Measurements from ENCODE around the gene GOSR2. TPM values are rescaled to one million over a fixed set of nuclear protein-coding genes. Genes with fewer than 3 reads are reported as not detected.

Gene GOSR2
- total RNA-seq, 4 donors from 2014 or later = 37.7 to 44.9 (median 43.8) TPM

GRCh38 chr17:46964315-46965265 is 41.6 kb downstream of the GOSR2 start:
- no peak for TF ChIP-seq POLR2AphosphoS5 (IDR thresholded peaks at IDR 0.05)
- no peak for TF ChIP-seq POLR2A (IDR thresholded peaks at IDR 0.05; ENCODE audit: low read depth)
- no peak for TF ChIP-seq EP300 (IDR thresholded peaks at IDR 0.05)
- no peak for TF ChIP-seq CTCF (IDR thresholded peaks at IDR 0.05)
- 82% methylated on average over 9 of the region's 9 CpGs for WGBS
- Histone ChIP-seq H3K4me3 (no peak overlapping the region), H3K9me3 (no peaks in the 10 kb centered on the region), H3K27ac (replicated peaks in 1 of 4) (no peak overlapping the region), H3K36me3 (peaks cover 0 to 33% (median 15%) of the 10 kb centered on the region in 4 donors), H3K4me1 (no peaks in the 10 kb centered on the region), H3K27me3 (no peaks in the 10 kb centered on the region)
- intact Hi-C loops (cut with DNase I) = no loop called here
- no peak for DNase-seq (ENCODE audit: extremely low spot score)

- no peak for DNase-seq (ENCODE audit: extremely low spot score)
- WGBS = 89% methylated on average over 6 of the region's 6 CpGs
- Histone ChIP-seq H3K9me3 (no peaks in the 10 kb centered on the region), H3K27me3 (no peaks in the 10 kb centered on the region), H3K27ac (replicated peaks in 1 of 4) (no peak overlapping the region), H3K4me3 (no peak overlapping the region), H3K4me1 (no peaks in the 10 kb centered on the region), H3K36me3 (peaks cover 0 to 38% (median 15%) of the 10 kb centered on the region in 4 donors)
- TF ChIP-seq CTCF (IDR thresholded peaks at IDR 0.05) (no peak), EP300 (IDR thresholded peaks at IDR 0.05) (no peak), POLR2AphosphoS5 (IDR thresholded peaks at IDR 0.05) (no peak), POLR2A (IDR thresholded peaks at IDR 0.05; ENCODE audit: low read depth) (no peak)
- intact Hi-C loops (cut with DNase I) = no loop called here
Observed at GRCh38 chr17:46968224-46968834, 45.4 kb downstream of the GOSR2 start.

DNA sequence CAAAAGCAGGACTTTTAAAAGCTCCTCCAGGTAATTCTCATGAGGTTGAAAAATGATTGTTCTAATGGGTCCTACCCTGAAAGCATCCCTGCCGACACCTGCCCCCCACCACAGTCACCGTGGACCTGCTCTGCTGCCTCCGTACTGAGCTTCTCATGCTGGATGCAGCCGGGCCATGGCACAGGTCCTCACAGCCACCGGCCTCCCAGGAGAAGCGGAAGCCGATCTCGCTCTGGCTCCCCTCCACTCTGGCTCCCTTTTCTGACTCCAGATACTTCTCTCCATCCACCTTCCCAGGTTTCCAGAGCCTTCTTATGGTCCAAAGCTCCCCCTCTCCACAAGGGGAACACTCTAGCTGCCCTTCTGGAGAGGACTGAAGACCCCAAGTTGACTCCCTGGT is 45.9 kb downstream of the GOSR2 start:
- 94% methylated on average over 8 of the region's 8 CpGs for WGBS
- intact Hi-C loops (cut with DNase I) = no loop called here
- Histone ChIP-seq H3K4me1 (no peaks in the 10 kb centered on the region), H3K4me3 (no peak overlapping the region), H3K27me3 (no peaks in the 10 kb centered on the region), H3K27ac (replicated peaks in 1 of 4) (no peak overlapping the region), H3K36me3 (peaks cover 0 to 38% (median 15%) of the 10 kb centered on the region in 4 donors), H3K9me3 (no peaks in the 10 kb centered on the region)
- no peak for TF ChIP-seq POLR2AphosphoS5 (IDR thresholded peaks at IDR 0.05)
- no peak for TF ChIP-seq EP300 (IDR thresholded peaks at IDR 0.05)
- no peak for TF ChIP-seq POLR2A (IDR thresholded peaks at IDR 0.05; ENCODE audit: low read depth)
- TF ChIP-seq CTCF (IDR thresholded peaks at IDR 0.05) = no peak
- no peak for DNase-seq (ENCODE audit: extremely low spot score)

GRCh38 chr17:46971647-46972300 is 48.8 kb downstream of the GOSR2 start:
- H3K4me3 ChIP-seq = no peak overlapping the region
- intact Hi-C loops (cut with DNase I) = no loop called here
- H3K27ac ChIP-seq (replicated peaks in 1 of 4) = no peak overlapping the region
- no peaks in the 10 kb centered on the region for H3K9me3 ChIP-seq
- H3K27me3 ChIP-seq = peaks cover 0 to 22% (median 4%) of the 10 kb centered on the region in 4 donors
- TF ChIP-seq EP300 (IDR thresholded peaks at IDR 0.05) = no peak
- TF ChIP-seq POLR2AphosphoS5 (IDR thresholded peaks at IDR 0.05) = no peak
- no peak for TF ChIP-seq CTCF (IDR thresholded peaks at IDR 0.05)
- no peak for TF ChIP-seq POLR2A (IDR thresholded peaks at IDR 0.05; ENCODE audit: low read depth)
- no peak for DNase-seq (ENCODE audit: extremely low spot score)
- WGBS = 79% methylated on average over 10 of the region's 10 CpGs
- no peaks in the 10 kb centered on the region for H3K4me1 ChIP-seq
- H3K36me3 ChIP-seq = peaks cover 0 to 31% (median 14%) of the 10 kb centered on the region in 4 donors
